ENCODE data around the gene LAMC2. TPM values are rescaled to one million over a fixed set of nuclear protein-coding genes. Genes with fewer than 3 reads are reported as not detected.

Gene LAMC2
- total and polyA plus RNA-seq, 3 donors from 2014 or later, result 1.9 to 8.5 (median 3.4) TPM

GRCh38 chr1:183276386-183277080, 90.5 kb downstream of the LAMC2 start:
- Histone ChIP-seq H3K4me1 (no peaks in the 10 kb centered on the region), H3K27me3 (no peaks in the 10 kb centered on the region), H3K36me3 (ENCODE audit: low read depth, missing control alignments) (no peaks in the 10 kb centered on the region), H3K27ac (no peak overlapping the region), H3K4me3 (no peak overlapping the region), H3K9me3 (no peaks in the 10 kb centered on the region)
- 82 to 86% methylated on average over 9 of the region's 9 CpGs for WGBS, 2 donors
- TF ChIP-seq POLR2A (IDR thresholded peaks at IDR 0.05) (no peak), CTCF (IDR thresholded peaks at IDR 0.05) (no peak)
- DNase-seq, result no peak
- intact Hi-C loops (cut with DNase I; ENCODE audit: low total_unique reads), result no loop called here

GRCh38 chr1:183277821-183278738, 92.0 kb downstream of the LAMC2 start:
- H3K4me1 ChIP-seq, result peaks cover 11% of the 10 kb centered on the region
- WGBS, 2 donors, result 76 to 81% methylated on average over 7 of the region's 7 CpGs

GRCh38 chr1:183278739-183279591, 92.9 kb downstream of the LAMC2 start:
- H3K9me3 ChIP-seq, result no peaks in the 10 kb centered on the region
- no peak for DNase-seq
- no peak overlapping the region for H3K4me3 ChIP-seq
- peaks cover 11% of the 10 kb centered on the region for H3K4me1 ChIP-seq
- H3K36me3 ChIP-seq (ENCODE audit: low read depth, missing control alignments), result no peaks in the 10 kb centered on the region
- no peak for TF ChIP-seq POLR2A (IDR thresholded peaks at IDR 0.05)
- no peak for TF ChIP-seq CTCF (IDR thresholded peaks at IDR 0.05)
- no peaks in the 10 kb centered on the region for H3K27me3 ChIP-seq
- 83 to 85% methylated on average over 12 of the region's 12 CpGs for WGBS, 2 donors
- intact Hi-C loops (cut with DNase I; ENCODE audit: low total_unique reads), result no loop called here
- no peak overlapping the region for H3K27ac ChIP-seq

More at GRCh38 chr1:183277821-183278738, 92.0 kb downstream of the LAMC2 start:
- H3K4me3 ChIP-seq, result no peak overlapping the region
- no peak overlapping the region for H3K27ac ChIP-seq
- H3K9me3 ChIP-seq, result no peaks in the 10 kb centered on the region
- no peak for DNase-seq
- H3K27me3 ChIP-seq, result no peaks in the 10 kb centered on the region
- no peaks in the 10 kb centered on the region for H3K36me3 ChIP-seq (ENCODE audit: low read depth, missing control alignments)
- intact Hi-C loops (cut with DNase I; ENCODE audit: low total_unique reads), result no loop called here
- no peak for TF ChIP-seq CTCF (IDR thresholded peaks at IDR 0.05)
- no peak for TF ChIP-seq POLR2A (IDR thresholded peaks at IDR 0.05)

GRCh38 chr1:183279835-183280234, 93.8 kb downstream of the LAMC2 start:
- WGBS, 2 donors, result 84 to 92% methylated on average over 5 to 6 of the region's 6 CpGs
- DNase-seq, result no peak
- H3K4me3 ChIP-seq, result no peak overlapping the region
- no peaks in the 10 kb centered on the region for H3K9me3 ChIP-seq
- intact Hi-C loops (cut with DNase I; ENCODE audit: low total_unique reads), result no loop called here
- H3K27ac ChIP-seq, result no peak overlapping the region
- TF ChIP-seq CTCF (IDR thresholded peaks at IDR 0.05) (no peak), POLR2A (IDR thresholded peaks at IDR 0.05) (no peak)
- peaks cover 11% of the 10 kb centered on the region for H3K4me1 ChIP-seq
- H3K36me3 ChIP-seq (ENCODE audit: low read depth, missing control alignments), result no peaks in the 10 kb centered on the region
- H3K27me3 ChIP-seq, result no peaks in the 10 kb centered on the region

All from testis (tissue), 3 donors.